ENCODE results near the gene BMPR1A.
A peak's percentile ranks its signal among the peaks of the same experiment; 100 is the strongest.

The BMPR1A gene

DNA sequence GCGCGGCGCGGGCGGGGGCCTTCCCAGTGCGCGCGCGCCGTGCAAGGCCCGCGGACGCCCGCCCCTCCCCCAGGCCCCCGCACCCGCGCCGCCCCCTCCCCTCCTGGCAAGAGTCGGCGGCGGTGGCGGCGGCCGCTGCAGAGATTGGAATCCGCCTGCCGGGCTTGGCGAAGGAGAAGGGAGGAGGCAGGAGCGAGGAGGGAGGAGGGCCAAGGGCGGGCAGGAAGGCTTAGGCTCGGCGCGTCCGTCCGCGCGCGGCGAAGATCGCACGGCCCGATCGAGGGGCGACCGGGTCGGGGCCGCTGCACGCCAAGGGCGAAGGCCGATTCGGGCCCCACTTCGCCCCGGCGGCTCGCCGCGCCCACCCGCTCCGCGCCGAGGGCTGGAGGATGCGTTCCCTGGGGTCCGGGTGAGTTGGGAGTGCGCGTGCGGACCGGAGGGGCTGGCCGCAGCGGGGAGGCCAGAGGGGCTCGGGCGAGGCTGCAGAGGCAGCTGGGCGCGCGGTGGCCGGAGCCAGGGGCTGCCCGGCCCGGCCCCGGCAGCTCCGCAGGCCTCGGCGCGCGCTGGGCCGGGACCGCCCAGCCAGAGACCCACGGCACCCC is at the start of gene BMPR1A:
TSS of gene BMPR1A (plus strand) at position 109 of the 602 bp plus-strand sequence. CDS start 119,400 bp downstream, outside the sequence.
- peak in 1 of 2 donors; percentile 1 for DNase-seq (ENCODE audit: low read depth in 2 of 2)

DNA sequence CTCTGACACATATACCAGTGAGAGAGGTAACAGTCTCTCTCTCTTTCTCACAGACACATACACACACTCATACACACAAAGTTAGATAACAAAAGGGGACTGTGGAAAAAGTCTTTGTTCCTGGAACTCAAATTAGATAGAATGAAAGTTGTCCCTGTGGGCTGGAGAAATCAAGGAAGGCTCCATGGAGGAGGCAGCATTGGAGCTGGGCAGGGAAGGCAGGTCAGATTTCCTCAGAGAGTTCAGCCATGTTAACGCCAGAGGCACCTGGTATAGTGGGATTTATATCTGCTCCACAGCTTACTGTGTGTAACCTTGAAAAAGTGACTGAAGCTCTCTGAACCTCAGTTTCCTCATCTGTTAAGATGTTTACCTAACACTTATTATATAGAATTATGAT is 49.4 kb upstream of the BMPR1A start:
- no peak for DNase-seq (ENCODE audit: low read depth in 2 of 2)

DNA sequence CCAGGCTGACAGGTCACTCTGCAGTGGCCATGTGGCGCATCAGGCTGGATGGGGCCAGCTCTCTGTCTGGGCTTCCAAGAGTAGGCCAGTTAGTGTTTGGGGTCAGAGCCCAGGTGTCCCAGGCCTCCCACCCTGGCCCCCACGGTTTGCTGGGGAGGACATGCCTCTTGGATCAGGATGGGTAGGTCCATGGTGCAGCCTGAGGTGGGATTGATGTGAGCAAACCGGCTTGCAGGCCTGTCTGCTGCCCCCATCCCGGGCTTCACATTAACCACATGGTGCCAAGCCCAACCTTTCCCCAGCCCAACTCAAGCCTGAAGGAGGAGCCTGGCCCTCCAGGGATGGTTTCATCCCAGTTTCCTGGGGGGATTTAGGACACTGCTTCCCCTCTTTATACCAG is 48.9 kb upstream of the BMPR1A start:
- DNase-seq (ENCODE audit: low read depth in 2 of 2), result no peak

DNA sequence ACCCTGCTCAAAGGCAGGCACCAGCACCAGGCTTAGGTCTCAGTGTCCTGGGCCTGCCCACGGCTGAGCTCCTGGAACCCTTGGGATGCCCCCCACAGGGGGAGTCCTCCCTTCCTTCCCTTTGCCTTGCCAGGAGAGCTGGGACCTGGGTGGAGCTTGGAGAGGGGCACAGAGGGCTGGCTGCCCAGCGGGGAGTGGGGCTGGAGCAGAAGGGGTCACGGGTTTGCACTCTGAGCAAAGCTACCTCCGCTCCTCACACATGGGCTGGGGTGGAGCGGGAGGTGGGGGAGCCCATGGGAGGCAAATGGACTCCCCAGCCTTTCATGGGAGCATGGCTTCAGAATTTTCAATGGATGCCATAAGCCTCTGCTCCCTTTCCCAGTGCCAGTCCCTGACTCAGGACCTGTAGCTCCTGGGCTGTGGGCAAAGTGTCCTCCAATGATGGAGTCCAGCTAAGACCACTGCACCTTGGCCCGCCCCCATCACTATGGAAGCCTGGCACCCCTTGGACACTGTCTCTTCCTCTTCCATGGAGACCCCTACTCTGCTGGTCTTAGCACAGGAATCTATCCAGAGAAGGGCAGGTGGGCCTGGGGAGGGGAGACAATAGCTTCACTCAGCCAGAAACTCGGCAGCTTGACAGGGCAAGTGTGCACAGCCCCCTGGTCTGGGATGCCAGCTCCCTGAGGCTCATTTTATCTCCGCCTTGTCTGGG is 48.2 kb upstream of the BMPR1A start:
- DNase-seq (ENCODE audit: low read depth in 2 of 2), result no peak

DNA sequence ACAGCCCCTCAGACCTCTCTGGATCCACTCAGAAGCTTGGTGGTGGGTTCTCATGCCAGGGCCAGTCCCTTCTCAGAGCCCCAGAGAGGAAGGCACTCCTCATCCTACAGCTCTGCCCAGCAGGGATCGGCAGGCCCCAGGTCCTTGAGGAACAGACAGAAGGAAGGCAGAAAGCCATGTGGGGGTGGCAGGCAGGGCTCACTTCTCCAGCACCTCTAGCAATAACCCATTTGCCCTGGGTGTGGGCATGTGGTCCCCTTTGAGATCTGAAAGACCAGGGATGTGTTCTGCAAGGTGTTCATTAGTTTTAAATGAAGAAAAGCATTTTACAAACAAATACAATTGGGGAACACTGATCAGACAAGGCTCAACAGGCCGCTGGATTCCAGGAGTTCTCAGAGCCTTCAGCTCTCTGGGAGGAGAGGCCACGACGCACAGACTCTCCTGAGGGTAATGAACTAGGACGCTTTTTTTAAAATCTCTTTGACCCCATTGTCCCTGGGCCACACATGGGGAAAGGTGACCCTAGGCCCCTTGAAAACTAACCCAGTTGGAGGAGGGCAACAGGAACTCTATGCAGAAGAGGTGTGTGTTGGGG is 47.5 kb upstream of the BMPR1A start:
- no peak for DNase-seq (ENCODE audit: low read depth in 2 of 2)

DNA sequence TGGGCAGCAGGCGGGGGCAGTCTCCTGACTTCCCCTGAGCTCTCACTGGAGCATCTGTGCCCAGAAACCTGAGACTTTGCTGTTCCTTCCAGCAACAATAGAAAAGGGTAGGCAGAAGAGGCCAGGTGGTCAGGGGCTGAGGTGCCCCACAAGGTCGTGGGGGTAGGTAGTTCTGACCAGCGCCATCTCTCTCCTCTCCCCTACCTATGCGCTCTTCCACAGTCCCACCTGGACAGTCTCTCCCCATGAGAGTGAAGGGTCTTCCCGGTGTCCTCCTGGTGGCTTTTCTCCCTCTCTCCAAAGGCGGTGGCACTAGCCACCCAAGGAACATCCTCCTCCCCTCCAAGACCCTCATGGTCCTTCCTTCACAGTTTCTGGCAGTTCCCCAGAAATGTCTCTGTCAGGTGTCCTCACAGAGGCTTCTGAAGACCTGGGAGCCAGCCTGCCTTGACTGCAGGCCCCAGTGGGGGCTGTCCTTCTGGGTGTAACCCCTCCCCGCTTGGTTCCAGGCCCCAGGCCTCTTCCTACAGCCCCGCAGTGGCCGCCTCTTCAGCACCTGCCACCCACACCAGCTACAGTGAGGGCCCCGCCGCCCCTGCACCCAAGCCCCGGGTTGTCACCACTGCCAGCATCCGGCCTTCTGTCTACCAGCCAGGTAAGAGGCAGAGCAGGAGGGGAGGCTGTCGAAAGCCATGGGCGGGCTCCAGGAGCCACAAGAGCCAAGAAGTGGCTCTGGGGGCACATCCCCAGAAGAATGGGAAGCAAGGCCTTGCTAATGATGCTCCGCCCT is 46.8 kb upstream of the BMPR1A start:
- DNase-seq (ENCODE audit: low read depth in 2 of 2), result no peak

DNA sequence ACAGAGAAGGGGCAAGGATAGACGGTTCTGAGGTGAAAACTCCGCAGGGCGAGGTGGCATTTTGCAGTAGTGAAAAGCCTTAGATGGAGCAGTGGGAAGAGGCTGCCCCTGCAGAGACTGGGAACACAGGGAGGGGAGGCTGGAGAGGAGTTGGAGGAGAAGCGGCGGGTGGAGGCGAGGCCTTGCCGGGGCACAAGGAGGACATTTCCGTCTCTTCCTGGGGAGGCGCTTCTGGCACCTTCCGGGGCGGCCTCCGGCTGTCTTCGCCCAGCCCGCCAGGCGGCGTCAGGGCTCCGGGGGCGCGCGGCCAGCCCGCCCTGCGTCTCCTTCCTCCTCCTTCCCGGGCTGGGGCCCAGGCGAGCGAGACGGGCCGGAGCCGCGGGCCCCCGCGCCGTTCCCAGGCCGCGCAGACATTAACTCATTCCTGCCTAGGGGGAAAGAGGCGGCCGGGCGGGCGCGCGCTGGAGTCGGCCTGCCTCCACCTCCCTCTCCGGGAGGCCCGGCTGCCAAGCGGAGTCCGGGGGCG is 45.4 kb upstream of the BMPR1A start:
- DNase-seq (ENCODE audit: low read depth in 2 of 2), result peak; percentile 68 to 77

DNA sequence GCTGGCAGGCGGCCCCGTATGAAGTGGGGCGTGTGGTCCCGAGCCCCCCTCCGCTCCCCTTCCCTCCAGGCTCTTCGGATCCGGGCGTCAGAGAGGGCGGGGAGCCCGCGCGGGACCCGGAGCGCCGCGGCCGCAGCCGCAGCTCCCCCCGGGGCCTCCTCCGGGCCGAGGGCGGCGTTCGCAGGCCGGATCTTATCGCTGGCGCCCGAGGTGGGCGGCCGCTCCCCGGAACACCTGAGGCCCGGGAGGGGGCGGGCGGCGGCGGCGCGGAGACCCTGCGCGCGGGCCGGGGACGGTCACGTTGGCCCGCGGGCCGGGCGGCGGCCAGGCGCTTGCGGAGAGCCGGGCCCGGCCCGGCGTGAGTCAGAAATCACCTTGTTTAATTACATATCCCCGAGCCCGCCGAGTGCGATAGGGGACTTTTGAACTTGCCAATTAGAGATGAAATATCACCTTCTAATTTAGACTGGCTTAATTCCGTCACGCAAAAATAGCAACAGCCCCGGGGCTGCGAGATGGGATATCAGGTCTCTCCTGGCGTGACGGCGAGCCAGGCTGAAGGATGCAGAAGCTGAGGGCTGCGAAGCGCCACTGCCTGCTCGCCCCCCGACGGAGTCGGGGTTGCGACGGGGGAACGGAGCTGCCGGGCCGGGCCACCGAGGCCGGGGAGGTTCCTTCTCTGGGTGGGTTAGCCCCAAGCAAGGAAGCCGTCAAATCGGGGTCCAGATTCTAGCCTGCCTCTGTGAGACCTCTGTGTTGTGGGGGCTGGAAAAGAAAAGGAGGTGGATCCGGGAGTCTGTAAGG is 44.7 kb upstream of the BMPR1A start:
- DNase-seq (ENCODE audit: low read depth in 2 of 2), result peak; percentile 30 to 33

DNA sequence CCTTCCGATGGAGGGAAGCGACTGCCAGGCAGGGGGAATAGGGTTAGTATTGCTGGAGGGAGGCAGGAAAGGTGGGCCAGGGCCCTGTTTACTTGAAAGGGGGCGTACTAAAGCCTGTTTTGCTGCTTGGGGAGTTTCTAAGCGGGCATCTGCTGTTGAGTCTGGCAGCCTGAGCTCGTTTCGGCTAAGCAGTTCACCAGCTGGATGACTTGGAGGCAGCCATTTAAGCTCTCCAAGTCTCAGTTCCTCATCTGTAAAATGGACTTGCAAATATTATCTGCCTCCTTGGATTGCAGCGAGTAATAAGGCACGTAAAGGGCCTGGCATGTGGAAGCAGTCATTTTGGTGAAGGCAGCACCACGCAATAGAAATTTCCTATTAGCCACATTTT is 44.1 kb upstream of the BMPR1A start:
- no peak for DNase-seq (ENCODE audit: low read depth in 2 of 2)

DNA sequence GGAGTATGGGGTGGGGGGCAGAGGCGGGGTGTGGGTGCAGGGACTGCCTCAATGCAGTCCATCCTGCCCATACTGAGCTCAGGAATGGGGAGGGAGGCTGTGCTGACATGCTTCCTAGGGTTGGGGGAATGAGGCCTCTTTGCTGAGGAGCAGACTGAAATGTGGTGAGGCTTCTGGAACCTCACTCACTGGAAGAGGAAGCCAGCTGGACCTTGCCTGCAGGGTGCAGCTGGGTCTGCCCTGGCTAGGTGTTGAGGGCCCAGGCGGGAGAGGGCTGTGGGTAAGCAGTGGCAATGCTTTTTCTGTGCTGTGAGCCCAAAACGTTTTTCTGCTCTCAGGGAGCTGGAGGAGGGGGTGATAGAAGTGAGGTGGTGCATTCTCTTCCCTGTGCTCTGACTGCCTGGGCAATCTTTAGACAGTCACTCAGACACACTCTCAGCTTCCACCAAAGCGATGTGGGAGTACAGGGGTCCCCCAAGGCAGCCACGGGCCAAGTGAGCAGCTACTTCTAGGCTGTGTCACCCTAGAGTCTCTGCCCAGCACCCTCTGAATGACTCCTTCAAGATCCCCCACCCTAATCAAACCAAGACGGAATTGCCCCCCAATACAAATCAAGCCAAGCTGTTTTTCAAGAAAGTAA is 41.1 kb upstream of the BMPR1A start:
- no peak for DNase-seq (ENCODE audit: low read depth in 2 of 2)

DNA sequence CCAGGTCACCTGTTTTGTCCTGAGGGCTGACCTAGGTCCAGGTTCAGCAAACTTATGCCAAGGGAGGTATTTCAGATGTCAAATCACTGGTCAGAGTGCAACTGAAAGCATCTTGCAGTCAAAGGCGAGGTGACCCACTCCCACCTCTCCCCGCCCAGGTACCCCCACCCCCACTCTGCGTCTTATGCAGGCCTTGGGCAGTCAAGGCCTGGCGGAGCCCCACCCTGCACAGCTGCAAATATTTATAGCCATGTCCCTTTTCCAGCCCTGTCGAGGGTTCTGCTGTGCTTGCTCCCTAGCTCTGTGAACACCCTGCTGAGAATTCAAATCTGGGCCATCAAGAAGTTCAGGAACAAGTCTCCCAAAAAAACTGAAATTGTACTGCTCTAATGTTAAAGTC is 40.6 kb upstream of the BMPR1A start:
- no peak for DNase-seq (ENCODE audit: low read depth in 2 of 2)

DNA sequence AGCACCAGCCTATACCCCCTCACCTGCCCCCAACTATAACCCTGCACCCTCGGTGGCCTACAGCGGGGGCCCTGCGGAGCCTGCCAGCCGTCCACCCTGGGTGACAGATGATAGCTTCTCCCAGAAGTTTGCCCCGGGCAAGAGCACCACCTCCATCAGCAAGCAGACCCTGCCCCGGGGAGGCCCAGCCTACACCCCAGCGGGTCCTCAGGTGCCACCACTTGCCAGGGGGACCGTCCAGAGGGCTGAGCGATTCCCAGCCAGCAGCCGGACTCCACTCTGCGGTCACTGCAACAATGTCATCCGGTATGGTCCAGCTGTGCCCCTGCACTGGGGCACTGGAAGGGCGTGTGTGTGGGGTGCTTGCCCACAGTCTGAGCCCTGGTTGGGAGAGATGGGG is 40.0 kb upstream of the BMPR1A start:
- DNase-seq (ENCODE audit: low read depth in 2 of 2), result no peak

DNA sequence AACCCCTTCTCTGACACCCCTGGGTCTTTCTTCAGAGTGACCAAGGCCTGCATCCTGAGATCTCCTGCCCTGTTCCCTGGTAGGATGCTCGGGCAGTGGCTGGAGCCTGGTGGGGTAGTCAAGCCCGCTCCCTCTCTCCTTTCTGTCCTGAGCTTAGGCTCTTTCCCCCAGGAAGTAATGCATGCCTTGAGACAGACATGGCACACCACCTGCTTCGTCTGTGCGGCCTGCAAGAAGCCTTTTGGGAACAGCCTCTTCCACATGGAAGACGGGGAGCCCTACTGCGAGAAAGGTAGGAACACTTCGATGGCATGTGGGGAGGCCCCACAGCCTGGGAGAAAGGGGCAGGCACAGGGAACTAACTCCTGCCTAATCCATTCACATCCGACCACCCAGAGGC is 37.9 kb upstream of the BMPR1A start:
- no peak for DNase-seq (ENCODE audit: low read depth in 2 of 2)

DNA sequence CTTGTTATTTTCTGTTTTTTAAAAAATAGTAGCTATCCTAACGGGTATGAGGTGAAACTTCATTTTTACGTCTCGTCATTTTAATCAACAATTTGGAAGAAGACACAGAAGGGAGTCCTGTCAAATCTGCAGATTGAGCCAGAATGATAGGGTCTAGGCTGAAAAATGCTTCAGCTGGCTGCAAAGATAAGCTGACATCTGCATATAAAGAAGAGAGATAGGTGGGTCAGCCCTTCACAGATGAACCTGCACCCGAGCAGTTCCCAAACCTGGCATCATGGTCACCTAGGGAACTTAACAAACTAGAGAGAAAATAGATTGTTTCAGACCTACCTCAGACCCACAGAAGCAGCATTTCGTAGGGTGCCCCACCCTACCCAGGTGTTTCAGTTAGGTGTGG is 35.2 kb upstream of the BMPR1A start:
- no peak for DNase-seq (ENCODE audit: low read depth in 2 of 2)

DNA sequence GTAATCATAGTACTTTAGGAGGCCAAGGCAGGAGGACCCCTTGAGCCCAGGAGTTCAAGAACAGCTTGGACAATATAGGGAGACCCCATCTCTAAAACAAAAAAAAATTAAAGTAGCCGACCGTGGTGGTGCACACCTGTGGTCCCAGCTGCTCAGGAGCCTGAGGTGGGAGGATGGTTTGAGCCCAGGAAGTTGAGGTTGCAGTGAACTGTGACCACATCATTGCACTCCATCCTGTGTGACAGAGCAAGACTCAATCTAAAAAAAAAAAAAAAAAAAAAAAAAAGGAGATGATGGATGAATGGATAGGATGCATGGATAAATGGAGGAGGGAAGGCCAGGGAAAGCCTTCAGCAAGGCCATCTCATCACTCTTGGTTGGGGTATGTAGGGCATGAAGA is 33.4 kb upstream of the BMPR1A start:
- DNase-seq (ENCODE audit: low read depth in 2 of 2), result no peak

DNA sequence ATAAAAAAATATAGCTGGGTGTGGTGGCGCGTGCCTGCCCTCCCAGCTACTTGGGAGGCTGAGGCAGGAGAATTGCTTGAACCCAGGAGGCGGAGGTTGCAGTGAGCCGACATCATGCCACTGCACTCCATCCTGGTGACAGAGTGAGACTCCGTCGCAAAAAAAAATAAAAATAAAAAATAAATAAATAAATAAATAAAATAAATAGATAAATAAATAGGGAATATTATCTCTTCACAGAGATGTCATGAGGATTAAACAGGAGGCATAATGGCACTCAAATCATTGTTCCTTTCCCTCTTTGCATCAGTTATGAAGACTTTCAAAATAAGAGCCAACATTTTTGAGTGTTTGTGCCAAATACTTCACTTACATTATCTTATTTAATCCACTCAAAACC is 32.0 kb upstream of the BMPR1A start:
- DNase-seq (ENCODE audit: low read depth in 2 of 2), result no peak

DNA sequence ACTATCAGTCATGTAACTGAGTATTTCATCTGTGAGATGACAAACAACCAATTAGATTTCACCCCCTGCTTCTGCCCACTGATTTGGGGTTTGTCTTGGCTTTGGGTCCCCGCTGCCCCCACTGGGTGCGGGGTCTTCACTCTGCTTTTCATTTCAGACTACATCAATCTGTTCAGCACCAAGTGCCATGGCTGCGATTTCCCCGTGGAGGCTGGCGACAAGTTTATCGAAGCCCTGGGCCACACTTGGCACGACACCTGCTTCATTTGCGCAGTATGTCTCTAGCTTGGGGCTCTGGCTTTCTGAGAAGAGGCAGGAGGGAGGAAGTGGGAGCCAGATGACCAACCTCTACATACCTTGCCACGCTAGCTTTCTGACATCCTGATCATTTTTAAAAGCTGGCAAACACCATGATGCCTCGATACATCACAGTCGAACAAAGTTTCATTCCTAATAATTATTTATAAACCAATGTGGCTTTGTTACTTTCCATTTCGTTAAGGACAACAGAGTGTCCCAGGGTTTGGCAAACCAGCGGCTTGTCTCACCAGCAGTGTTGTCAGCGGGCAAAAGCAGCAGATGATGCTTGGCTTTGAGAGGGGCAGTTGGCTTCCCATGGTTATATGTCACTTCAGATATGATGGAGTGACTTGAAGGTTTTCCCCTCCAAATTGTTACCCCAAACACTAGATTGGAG is 30.3 kb upstream of the BMPR1A start:
- no peak for DNase-seq (ENCODE audit: low read depth in 2 of 2)

DNA sequence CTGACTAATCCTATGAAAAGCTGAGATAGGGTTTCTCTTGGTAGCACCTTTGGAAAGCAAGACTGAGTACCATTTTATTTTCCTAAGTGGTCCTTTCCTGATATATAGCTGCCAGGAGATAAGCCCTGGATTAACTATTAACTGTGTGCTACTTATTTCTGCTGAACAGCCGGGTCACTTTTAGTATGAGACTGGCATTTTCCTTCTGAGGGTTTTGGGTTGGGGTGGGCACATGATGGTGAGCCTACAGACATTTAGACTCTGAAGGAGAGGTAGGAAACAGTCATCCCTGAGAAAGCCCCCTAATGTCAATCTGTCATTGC is 29.8 kb upstream of the BMPR1A start:
- DNase-seq (ENCODE audit: low read depth in 2 of 2), result no peak

DNA sequence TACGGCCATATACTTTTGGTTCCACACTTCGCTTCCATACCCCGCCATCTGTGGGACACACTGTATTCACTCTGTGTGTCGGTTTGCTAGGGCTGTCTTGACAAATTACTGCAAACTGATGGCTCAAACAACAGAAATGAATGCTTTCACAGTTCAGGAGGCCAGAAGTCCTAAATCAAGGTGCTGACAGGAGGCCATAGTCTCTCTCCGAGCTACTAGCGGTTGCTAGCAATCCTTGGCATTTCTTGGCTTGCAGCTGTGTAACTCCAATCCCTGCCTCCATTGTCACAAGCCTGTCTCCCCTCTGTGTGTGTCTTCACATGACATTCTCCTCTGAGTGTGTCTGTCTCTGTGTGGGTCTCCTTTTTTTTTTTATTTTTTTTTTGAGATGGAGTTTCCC is 28.9 kb upstream of the BMPR1A start:
- DNase-seq (ENCODE audit: low read depth in 2 of 2), result no peak

DNA sequence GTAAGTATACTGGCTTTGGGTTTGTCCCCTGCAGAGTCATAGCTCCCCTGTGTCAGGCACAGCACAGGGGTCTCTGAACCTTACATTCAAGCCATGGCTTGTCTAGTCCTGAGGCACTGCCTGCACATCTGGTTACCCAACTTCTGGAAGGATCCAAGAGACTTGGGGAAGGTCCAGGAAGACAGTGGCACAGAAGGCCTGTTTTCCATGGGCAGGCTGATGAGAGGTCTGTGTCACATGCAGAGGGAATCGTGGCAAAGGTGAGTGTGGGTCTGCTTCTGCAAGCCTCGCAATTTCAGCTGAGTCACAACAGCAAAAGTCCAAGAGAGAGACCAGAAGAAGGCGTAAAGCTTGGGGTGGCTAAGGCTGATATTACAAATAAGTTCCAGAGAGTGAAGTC is 28.4 kb upstream of the BMPR1A start:
- no peak for DNase-seq (ENCODE audit: low read depth in 2 of 2)

DNA sequence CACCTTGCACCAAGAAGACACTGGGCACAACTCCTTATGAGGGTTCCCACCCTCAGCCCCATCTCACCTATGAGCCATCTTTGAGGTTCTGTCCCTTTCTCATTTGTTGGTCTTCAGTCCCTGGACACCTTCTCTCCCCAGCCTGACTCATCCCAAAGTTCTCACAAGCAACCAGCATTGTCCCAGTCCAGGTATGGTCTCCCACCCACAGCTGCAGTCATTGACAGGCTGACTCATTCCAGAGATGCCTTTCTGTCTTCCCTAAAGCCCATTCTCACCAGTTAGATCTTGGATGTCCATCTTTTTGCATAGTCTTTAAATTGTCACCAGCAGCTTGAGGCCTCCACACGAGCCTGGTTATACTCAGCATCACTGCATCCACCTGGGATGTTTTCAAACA is 26.7 kb upstream of the BMPR1A start:
- DNase-seq (ENCODE audit: low read depth in 2 of 2), result no peak
